Neural cell (in vitro differentiated cells): ENCODE results near the gene SNRNP25.

Experiments used
- EZH2 ChIP-seq: fragments of 200-600, 300-800 bp; shearing (Covaris generic), sonication (generic); IDR thresholded peaks from 2 replicates; pipeline ENCODE4 v1.6.1; 2014; ENCODE audit warnings: antibody characterized with exemption, low read length, borderline replicate concordance, mild to moderate bottlenecking; ENCODE audit not compliant: insufficient read depth, poor library complexity, severe bottlenecking
- SMC3 ChIP-seq: fragments of 450-650 bp; conservative IDR thresholded peaks from 2 replicates; pipeline ENCODE4 v1.6.1; 2014; ENCODE audit warnings: antibody characterized with exemption, mild to moderate bottlenecking, moderate library complexity; ENCODE audit not compliant: poor library complexity
- TF ChIP-seq, protein P1 (sequence below): fragments of 450-650 bp; IDR thresholded peaks from 2 replicates; pipeline ENCODE4 v1.5.1; 2014; ENCODE audit warnings: antibody characterized with exemption, mild to moderate bottlenecking, moderate library complexity; ENCODE audit not compliant: poor library complexity, severe bottlenecking

- TF ChIP-seq, protein P1, sequence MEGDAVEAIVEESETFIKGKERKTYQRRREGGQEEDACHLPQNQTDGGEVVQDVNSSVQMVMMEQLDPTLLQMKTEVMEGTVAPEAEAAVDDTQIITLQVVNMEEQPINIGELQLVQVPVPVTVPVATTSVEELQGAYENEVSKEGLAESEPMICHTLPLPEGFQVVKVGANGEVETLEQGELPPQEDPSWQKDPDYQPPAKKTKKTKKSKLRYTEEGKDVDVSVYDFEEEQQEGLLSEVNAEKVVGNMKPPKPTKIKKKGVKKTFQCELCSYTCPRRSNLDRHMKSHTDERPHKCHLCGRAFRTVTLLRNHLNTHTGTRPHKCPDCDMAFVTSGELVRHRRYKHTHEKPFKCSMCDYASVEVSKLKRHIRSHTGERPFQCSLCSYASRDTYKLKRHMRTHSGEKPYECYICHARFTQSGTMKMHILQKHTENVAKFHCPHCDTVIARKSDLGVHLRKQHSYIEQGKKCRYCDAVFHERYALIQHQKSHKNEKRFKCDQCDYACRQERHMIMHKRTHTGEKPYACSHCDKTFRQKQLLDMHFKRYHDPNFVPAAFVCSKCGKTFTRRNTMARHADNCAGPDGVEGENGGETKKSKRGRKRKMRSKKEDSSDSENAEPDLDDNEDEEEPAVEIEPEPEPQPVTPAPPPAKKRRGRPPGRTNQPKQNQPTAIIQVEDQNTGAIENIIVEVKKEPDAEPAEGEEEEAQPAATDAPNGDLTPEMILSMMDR, result no peak
- no peak for TF ChIP-seq EZH2
- TF ChIP-seq SMC3, result no peak
Observed at GRCh38 chr16:37511-37910, 16.1 kb upstream of the SNRNP25 start.
